Vagina (tissue), 2 donors: Measurements from ENCODE around the gene SMIM10L1. TPM values are rescaled to one million over a fixed set of nuclear protein-coding genes. Genes with fewer than 3 reads are reported as not detected.

Experiments used
- DNase-seq, 2 donors: peaks; one replicate each; pipeline ENCODE4 v3.0.0-alpha.2; 2017; ENCODE audit errors: extremely low spot score in 2 of 2
- H3K27ac ChIP-seq: fragments of 200-600 bp; sonication (generic); one replicate; pipeline ENCODE4 v1.5.1; 2019
- H3K27me3 ChIP-seq: fragments of 200-600 bp; sonication (generic); one replicate; pipeline ENCODE4 v1.5.1; 2019
- H3K36me3 ChIP-seq, 2 donors: fragments of 200-600 bp; sonication (generic); one replicate each; pipeline ENCODE4 v1.5.1; 2017 to 2019
- H3K4me1 ChIP-seq: fragments of 200-600 bp; sonication (generic); one replicate; pipeline ENCODE4 v1.5.1; 2019
- H3K4me3 ChIP-seq, 2 donors: fragments of 200-600 bp; sonication (generic); 1 replicate in 1 of 2; 2 replicates in 1 of 2; pipeline ENCODE4 v1.5.1; 2016 to 2019
- H3K9me3 ChIP-seq: fragments of 200-600 bp; sonication (generic); one replicate; pipeline ENCODE4 v1.5.1; 2019
- POLR2A ChIP-seq, 2 donors: fragments of 450-650 bp; IDR thresholded peaks; one replicate each; pipeline ENCODE4 v1.6.1; 2017; ENCODE audit warnings: antibody characterized with exemption in 2 of 2, mild to moderate bottlenecking in 2 of 2, moderate library complexity in 2 of 2
- POLR2AphosphoS5 ChIP-seq, 2 donors: sonication (generic); formaldehyde crosslinking; IDR thresholded peaks; one replicate each; pipeline ENCODE4 v1.9.0; 2017; ENCODE audit warnings: antibody characterized with exemption in 2 of 2, mild to moderate bottlenecking in 2 of 2, low read depth in 1 of 2; ENCODE audit not compliant: insufficient read depth in 1 of 2
- intact Hi-C: fragments of 100-400 bp; cut with DNase I; formaldehyde crosslinking; loops from one replicate; pipeline ENCODE4 v1.15.1; 2023
- total RNA-seq: library from RNA; depleted of rRNA; stranded (reverse); fragments of >200 nt; gene quantifications from one replicate; pipeline ENCODE4 v1.2.3, GENCODE V29; 2016
- TF ChIP-seq, protein P1 (sequence below), 3 experiments: fragments of 450-650 bp in 2 of 3; fragments of 200-600 bp in 1 of 3; sonication (generic) in 1 of 3; IDR thresholded peaks; one replicate each; pipeline ENCODE4 v1.5.1; 2017 to 2019; ENCODE audit warnings: antibody characterized with exemption in 3 of 3, mild to moderate bottlenecking in 2 of 3, moderate library complexity in 2 of 3

SMIM10L1 gene
- total RNA-seq, 1 donor from 2014 or later: 5.4 TPM

DNA sequence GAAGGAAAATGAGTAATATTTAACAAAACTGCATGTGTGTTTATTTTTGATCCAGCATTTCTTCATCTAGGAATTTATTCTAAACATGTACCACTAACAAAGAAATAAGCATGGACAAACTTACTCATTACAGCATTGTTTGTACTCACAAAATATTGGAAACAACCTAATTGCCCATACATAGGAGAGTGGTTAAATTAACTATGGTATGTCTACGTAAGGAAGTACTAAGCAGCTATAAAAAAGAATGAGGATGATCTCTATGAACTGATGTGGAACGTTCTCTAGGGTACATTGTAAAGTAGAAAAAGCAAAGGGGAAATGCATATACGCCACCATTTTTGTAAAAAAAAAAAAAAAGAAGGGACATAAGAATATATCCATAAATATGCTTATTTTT, 33.2 kb downstream of the SMIM10L1 start:
- intact Hi-C loops: no loop called here
- no peaks in the 10 kb centered on the region for H3K4me1 ChIP-seq
- TF ChIP-seq POLR2AphosphoS5 (IDR thresholded peaks at IDR 0.05; ENCODE audit: insufficient read depth in 1 of 2, low read depth in 1 of 2) (no peak), POLR2A (IDR thresholded peaks at IDR 0.05) (no peak)
- TF ChIP-seq, protein P1, sequence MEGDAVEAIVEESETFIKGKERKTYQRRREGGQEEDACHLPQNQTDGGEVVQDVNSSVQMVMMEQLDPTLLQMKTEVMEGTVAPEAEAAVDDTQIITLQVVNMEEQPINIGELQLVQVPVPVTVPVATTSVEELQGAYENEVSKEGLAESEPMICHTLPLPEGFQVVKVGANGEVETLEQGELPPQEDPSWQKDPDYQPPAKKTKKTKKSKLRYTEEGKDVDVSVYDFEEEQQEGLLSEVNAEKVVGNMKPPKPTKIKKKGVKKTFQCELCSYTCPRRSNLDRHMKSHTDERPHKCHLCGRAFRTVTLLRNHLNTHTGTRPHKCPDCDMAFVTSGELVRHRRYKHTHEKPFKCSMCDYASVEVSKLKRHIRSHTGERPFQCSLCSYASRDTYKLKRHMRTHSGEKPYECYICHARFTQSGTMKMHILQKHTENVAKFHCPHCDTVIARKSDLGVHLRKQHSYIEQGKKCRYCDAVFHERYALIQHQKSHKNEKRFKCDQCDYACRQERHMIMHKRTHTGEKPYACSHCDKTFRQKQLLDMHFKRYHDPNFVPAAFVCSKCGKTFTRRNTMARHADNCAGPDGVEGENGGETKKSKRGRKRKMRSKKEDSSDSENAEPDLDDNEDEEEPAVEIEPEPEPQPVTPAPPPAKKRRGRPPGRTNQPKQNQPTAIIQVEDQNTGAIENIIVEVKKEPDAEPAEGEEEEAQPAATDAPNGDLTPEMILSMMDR (IDR thresholded peaks at IDR 0.05): no peak

DNA sequence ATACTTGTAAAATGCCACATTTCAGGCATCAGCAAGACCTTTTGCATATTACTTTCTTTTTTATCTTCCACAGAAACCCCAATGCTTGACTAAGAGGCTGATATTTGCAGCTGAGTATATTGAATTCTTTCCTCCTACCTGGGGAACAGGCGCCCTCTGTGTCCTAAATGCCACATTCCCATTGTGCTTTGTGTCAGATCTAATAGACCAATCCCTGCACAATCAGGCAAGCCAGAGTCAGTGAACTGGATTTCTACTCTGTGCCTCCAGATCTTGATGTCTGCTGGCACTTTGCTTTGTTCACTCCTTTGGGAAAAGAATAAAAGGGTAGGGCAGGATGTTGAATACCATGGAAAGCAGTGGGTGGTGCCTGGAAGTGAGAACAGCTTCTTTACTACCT, 38.1 kb downstream of the SMIM10L1 start:
- intact Hi-C loops: no loop called here
- Histone ChIP-seq H3K9me3 (no peaks in the 10 kb centered on the region), H3K36me3 (no peaks in the 10 kb centered on the region), H3K4me3 (no peak overlapping the region), H3K4me1 (no peaks in the 10 kb centered on the region), H3K27me3 (no peaks in the 10 kb centered on the region), H3K27ac (no peak overlapping the region)
- TF ChIP-seq, protein P1 (IDR thresholded peaks at IDR 0.05): no peak
- TF ChIP-seq POLR2A (IDR thresholded peaks at IDR 0.05) (no peak), POLR2AphosphoS5 (IDR thresholded peaks at IDR 0.05; ENCODE audit: insufficient read depth in 1 of 2, low read depth in 1 of 2) (no peak)
- no peak for DNase-seq

More for the DNA sequence above, 33.2 kb downstream of the SMIM10L1 start:
- DNase-seq: no peak
- H3K36me3 ChIP-seq: no peaks in the 10 kb centered on the region
- H3K9me3 ChIP-seq: no peaks in the 10 kb centered on the region
- no peak overlapping the region for H3K27ac ChIP-seq
- no peaks in the 10 kb centered on the region for H3K27me3 ChIP-seq
- H3K4me3 ChIP-seq: no peak overlapping the region

Other genes with a start within 250 kb of the SMIM10L1 start
- gene PRH2, start 242.0 kb upstream of the SMIM10L1 start, total RNA-seq: not detected
- 5.2 TPM for gene TAS2R14, start 231.9 kb upstream of the SMIM10L1 start, total RNA-seq
- 2.9 TPM for gene TAS2R50, start 184.3 kb upstream of the SMIM10L1 start, total RNA-seq
- 4.7 TPM for gene TAS2R20, start 172.9 kb upstream of the SMIM10L1 start, total RNA-seq
- gene TAS2R19, start 148.6 kb upstream of the SMIM10L1 start, total RNA-seq: 6.4 TPM
- 3.2 TPM for gene TAS2R31, start 139.8 kb upstream of the SMIM10L1 start, total RNA-seq
- gene TAS2R46, start 108.9 kb upstream of the SMIM10L1 start, total RNA-seq: 2.0 TPM
- 7.1 TPM for gene TAS2R43, start 78.9 kb upstream of the SMIM10L1 start, total RNA-seq
- 15.7 TPM for gene TAS2R30, start 36.5 kb upstream of the SMIM10L1 start, total RNA-seq
- gene TAS2R42, start 15.7 kb downstream of the SMIM10L1 start, total RNA-seq: not detected
- not detected for gene PRB3, start 98.5 kb downstream of the SMIM10L1 start, total RNA-seq
- gene PRB4, start 139.2 kb downstream of the SMIM10L1 start, total RNA-seq: not detected
- gene PRB2, start 224.4 kb downstream of the SMIM10L1 start, total RNA-seq: not detected